GM19193 (cell line): Measurements from ENCODE around the gene ZNF787.

ENCODE experiments used
- POLR2A ChIP-seq: IDR thresholded peaks from 4 replicates; pipeline ENCODE4 v1.6.1; 2011; ENCODE audit not compliant: insufficient read depth, insufficient read length; ENCODE audit errors: extremely low read depth

Gene ZNF787

GRCh38 chr19:56053596-56053995, 67.5 kb downstream of the ZNF787 start:
- TF ChIP-seq POLR2A, result no peak
